Stimulated activated CD4-positive, alpha-beta T cell treated with anti-CD3 and anti-CD28 coated beads, TNF-alpha, amount 100 ng/mL, for 1 hour (primary cell): ENCODE results near the gene EVI5L.
"Not testable (repeated sequence)": the region's sequence is repeated elsewhere in the genome, so short reads cannot be mapped to it uniquely, and the experiment has no call there.

ENCODE experiments used
- DNase-seq, 3 donors: peaks; one replicate each; pipeline ENCODE4 v3.0.0-alpha.2; 2020; ENCODE audit warnings: low read depth in 3 of 3, low spot score in 1 of 3

EVI5L gene

GRCh38 chr19:7816040-7816439, 14.0 kb upstream of the EVI5L start:
- DNase-seq: not testable (repeated sequence)

GRCh38 chr19:7817801-7818200, 12.2 kb upstream of the EVI5L start:
- no peak for DNase-seq

GRCh38 chr19:7818806-7819205, 11.2 kb upstream of the EVI5L start:
- no peak for DNase-seq

DNA sequence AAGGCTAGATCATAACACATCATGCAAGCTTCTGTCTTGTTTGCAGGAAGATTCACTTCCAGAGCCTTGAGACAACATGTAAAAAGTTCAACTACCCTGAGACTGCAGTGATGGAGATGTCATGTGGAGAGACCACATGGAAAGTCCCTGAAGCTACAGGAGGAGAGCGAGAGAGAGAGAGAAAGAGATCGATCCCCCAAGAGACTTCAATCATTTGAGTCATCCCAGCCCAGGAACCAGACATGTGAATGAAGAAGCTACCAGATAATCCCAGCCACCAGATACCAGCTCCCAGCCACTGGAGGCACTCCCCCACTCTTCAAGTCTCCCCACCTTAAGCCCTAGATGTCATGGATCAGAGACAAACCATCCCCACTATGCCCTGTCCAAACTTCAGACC, 10.7 kb upstream of the EVI5L start:
- DNase-seq: no peak

DNA sequence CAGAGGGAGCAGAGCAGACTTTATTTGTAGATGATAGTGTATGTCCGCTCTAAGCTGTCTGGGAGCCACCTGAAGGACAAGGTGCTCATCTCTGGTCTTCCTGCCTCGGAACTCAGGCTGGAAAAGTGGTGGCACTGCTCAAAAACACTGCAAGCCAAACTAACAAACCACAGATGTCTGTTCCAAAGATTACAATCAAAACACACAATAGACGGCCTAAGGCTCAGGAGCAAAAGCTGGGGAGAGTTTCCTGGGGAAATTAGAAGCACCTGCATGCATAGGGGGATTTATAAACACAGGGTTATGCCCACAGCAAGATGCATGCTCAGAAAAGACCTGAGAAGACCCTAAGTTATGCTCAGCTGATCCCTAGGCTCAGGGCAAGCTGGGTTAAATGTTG, 9.4 kb upstream of the EVI5L start:
- DNase-seq: no peak

DNA sequence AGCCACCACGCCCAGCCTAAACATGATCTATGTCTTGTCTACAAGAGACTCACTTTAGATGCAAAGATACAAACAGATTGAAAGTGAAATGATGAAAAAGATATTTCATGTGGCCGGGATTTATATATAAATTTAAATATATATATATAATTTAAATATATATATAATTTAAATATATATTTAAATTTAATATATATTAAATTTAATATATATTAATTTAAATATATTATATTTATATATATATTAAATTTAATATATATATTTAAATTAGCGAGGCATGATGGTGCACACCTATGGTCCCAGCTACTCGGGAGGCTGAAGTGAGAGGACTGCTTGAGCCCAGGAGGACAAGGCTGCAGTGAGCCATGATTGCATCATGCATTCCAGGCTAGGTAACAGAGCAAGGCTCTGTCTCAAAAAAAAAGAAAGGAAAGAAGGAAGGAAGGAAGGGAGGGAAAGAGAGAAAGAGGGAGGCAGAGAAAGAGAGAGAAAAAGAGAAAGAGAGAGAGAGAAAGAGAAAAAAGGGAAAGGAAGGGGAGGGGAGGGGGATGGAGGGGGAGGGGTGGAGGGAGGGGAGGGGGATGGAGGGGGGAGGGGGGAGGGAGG, 7.0 kb upstream of the EVI5L start:
- DNase-seq: no peak

- DNase-seq: no peak
Observed at GRCh38 chr19:7823686-7824301, 6.2 kb upstream of the EVI5L start.

GRCh38 chr19:7829166-7829520, 875 bp upstream of the EVI5L start:
- DNase-seq: no peak

DNA sequence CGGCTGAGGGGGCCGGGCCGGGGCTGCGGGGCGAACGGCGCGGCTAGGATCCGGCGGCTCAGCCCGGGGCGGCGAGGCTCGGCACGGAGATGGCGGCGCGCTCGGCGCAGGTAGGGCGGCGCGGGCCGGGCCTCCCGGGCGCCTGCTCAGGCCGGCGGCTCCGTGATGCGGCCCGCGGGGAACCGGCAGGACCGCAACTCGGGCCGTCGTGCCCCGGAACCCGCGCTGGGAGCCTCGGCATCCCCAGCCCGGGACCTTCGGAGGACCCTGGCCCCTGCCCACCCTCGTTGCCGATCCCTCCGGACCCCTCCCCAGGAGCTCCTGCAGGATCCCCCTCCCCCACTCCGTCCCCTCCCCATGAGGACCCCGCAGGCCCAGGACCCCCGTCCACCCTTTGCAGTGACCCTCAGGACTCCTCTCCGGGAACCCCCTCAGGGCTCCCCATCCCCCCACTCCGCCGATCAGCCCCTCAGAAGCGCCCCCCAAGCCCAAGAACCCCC, 304 bp downstream of the EVI5L start:
- DNase-seq: no peak

DNA sequence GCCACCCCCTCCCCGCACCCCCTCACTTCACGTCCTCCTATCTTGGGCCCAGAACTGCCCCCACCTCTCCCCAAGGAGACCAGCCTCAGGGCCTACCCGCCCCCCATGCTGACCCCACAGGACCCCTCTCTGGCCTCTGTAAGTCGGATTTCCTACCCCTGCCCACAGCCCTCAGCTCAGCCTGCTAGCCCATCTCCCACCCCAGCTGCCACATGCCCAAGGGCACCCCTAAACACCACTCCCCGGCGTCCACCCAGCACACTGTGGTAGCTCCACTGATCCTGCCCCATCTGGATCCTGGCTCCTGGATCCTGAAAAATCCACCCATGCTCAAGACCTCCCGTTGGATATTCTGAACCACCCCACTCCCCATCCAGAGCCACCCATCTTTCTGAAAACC, 805 bp downstream of the EVI5L start:
- no peak for DNase-seq

GRCh38 chr19:7831452-7831851, 1.4 kb downstream of the EVI5L start:
- no peak for DNase-seq

DNA sequence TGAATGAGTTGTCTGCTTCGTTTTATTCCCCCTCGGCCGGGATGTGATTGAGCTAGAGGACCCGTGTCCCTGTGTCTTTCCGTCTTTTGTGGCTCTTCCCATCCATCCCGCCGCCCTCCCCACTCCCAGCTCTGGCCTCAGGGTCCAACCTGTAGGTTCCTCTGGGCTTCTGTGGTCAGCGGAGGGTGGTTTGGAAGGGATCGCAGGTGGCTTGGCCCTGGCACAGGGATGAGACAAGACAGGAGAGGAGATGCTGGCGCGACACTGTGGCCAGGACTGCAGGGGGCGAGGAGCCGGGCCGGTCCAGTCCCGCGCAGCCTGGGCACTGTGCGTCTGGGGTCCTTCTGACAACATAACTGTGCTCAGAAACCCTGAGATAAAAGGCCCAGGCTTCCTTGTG, 2.0 kb downstream of the EVI5L start:
- no peak for DNase-seq

- DNase-seq: no peak
Observed at GRCh38 chr19:7832781-7833180, 2.8 kb downstream of the EVI5L start.

GRCh38 chr19:7833225-7834099, 3.4 kb downstream of the EVI5L start:
- no peak for DNase-seq

DNA sequence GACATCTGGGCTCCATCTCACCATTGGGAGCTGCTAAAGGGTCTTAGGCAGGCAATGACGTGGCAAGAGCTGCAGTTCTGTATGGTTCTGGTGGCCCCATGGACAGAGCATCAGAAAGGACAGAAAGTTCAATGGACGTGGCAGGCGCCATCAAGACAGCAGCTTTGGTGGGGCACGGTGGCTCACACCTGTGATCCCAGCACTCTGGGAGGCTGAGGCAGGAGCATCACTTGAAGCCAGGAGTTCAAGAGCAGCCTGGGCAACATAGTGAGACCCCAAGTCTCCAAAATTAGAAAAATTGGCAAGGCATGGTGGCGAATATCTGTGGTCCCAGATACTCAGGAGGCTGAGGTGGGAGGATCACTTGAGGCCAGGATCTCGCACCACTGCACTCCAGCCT, 9.5 kb downstream of the EVI5L start:
- DNase-seq: no peak

DNA sequence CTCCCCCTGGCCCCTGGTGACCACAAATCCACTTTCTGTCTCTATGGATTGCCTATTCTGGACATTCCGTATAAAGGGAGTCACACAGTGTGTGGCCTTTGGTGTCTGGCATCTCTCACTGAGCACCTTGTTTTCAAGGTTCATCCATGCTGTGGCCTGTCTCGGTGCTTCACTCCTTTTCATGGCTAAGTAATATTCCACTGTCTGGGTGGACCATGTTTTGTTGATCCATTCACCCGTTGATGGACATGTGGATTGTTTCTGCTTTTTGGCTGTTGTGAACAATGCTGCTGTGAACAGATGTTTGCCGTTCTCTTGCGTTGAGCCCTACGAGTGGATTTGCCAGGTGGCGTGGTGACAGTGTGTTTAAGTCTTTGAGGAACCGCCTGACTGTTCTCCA, 10.6 kb downstream of the EVI5L start:
- no peak for DNase-seq

- DNase-seq: no peak
Observed at GRCh38 chr19:7841751-7842660, 12.0 kb downstream of the EVI5L start.

- DNase-seq: no peak
Observed at GRCh38 chr19:7842661-7843294, 12.8 kb downstream of the EVI5L start.

- no peak for DNase-seq
Observed at GRCh38 chr19:7843521-7843920, 13.5 kb downstream of the EVI5L start.

DNA sequence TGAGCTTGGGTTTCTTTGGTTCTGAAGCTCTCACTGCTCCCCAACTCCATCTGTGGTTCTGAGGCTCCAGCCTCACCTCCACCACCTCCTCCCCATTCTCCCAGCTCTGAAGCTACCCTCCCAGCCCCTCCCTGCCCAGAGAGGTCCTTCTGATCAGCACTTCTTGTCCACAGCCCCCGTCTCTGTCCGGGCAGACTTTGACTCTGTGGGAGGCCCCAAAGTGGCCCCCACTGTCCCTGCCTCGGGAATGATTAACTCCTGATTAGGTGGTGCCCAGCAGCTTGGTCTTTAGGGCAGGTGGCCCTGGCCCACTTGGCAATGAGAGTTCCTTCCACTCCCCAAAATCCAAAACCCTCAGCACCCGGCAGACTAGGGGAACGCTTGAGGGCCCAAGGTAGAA, 14.4 kb downstream of the EVI5L start:
- no peak for DNase-seq

GRCh38 chr19:7844951-7845350, 14.9 kb downstream of the EVI5L start:
- DNase-seq: no peak
